Activated CD4-positive, alpha-beta memory T cell treated with anti-CD3 and anti-CD28 coated beads, Interleukin-2, amount 10 ng/mL, durations not matched to agents 7 days and 5 days (primary cell): ENCODE measurements around the gene HTR1D. TPM values are rescaled to one million over a fixed set of nuclear protein-coding genes. Genes with fewer than 3 reads are reported as not detected.

Source experiments
- CTCF ChIA-PET: fragments of 350-600 bp; sonication (Branson Sonifier 250); formaldehyde crosslinking; loops from one replicate; lab custom pipeline; 2021; ENCODE audit warnings: antibody characterized with exemption, inconsistent platforms; lab: Charles Lee
- POLR2A ChIA-PET: fragments of 350-600 bp; sonication (Branson Sonifier 250); formaldehyde crosslinking; loops from one replicate; lab custom pipeline; 2021; ENCODE audit warnings: antibody characterized with exemption; lab: Charles Lee
- DNase-seq: peaks from one replicate; pipeline ENCODE4 v3.0.0-alpha.2; 2020
- H3K27ac Mint-ChIP-seq: one replicate; pipeline ENCODE4 v1.8.0; 2021; ENCODE audit warnings: mild to moderate bottlenecking, mixed read lengths
- H3K27me3 Mint-ChIP-seq: one replicate; pipeline ENCODE4 v1.8.0; 2021; ENCODE audit warnings: mixed read lengths
- H3K36me3 Mint-ChIP-seq: one replicate; pipeline ENCODE4 v1.8.0; 2021; ENCODE audit warnings: low read depth, mixed read lengths
- H3K4me1 Mint-ChIP-seq: one replicate; pipeline ENCODE4 v1.8.0; 2021; ENCODE audit warnings: mixed read lengths
- H3K4me3 Mint-ChIP-seq: one replicate; pipeline ENCODE4 v1.8.0; 2021; ENCODE audit warnings: mild to moderate bottlenecking, mixed read lengths
- H3K9me3 Mint-ChIP-seq: one replicate; pipeline ENCODE4 v1.8.0; 2021; ENCODE audit warnings: mixed read lengths
- total RNA-seq, 2 experiments: library from RNA; stranded (reverse); gene quantifications; one replicate each; pipeline ENCODE4 v1.2.3, GENCODE V29; 2021

Gene HTR1D
- total RNA-seq, 2 experiments from 2014 or later: not detected

- ChIA-PET CTCF (no interaction called here), POLR2A (interaction anchor here (1.1 kb wide), 1 partner anchor 9 kb away, joined by 3 read pairs; no protein-coding TSS in a partner anchor)
- Mint-ChIP-seq H3K4me3 (no peak overlapping the region), H3K4me1 (no peaks in the 10 kb centered on the region), H3K27me3 (no peaks in the 10 kb centered on the region), H3K9me3 (no peaks in the 10 kb centered on the region), H3K36me3 (peaks cover 3% of the 10 kb centered on the region), H3K27ac (no peak overlapping the region)
- DNase-seq: no peak
These were observed 60.4 kb downstream of the HTR1D start for GRCh38 chr1:23156940-23157339.

- Mint-ChIP-seq H3K36me3 (peaks cover 4% of the 10 kb centered on the region), H3K27ac (no peak overlapping the region), H3K4me1 (peaks cover 12% of the 10 kb centered on the region), H3K27me3 (no peaks in the 10 kb centered on the region), H3K9me3 (no peaks in the 10 kb centered on the region), H3K4me3 (no peak overlapping the region)
- ChIA-PET CTCF (interaction anchor here (1.5 kb wide), 1 partner anchor 54 kb away, joined by 3 read pairs; no protein-coding TSS in a partner anchor), POLR2A (no interaction called here)
- no peak for DNase-seq
These were observed 64.2 kb downstream of the HTR1D start for GRCh38 chr1:23152966-23153684.

GRCh38 chr1:23150742-23151141 is 66.6 kb downstream of the HTR1D start:
- POLR2A ChIA-PET: interaction anchor here (0.7 to 1.5 kb wide), 2 partner anchors 16 to 17 kb away, joined by 4 read pairs; no protein-coding TSS in a partner anchor

GRCh38 chr1:23150125-23150524 is 67.2 kb downstream of the HTR1D start:
- no peak overlapping the region for H3K27ac Mint-ChIP-seq
- peaks cover 18% of the 10 kb centered on the region for H3K4me1 Mint-ChIP-seq
- no peak for DNase-seq
- H3K27me3 Mint-ChIP-seq: no peaks in the 10 kb centered on the region
- POLR2A ChIA-PET: interaction anchor here (0.7 to 1.5 kb wide), 2 partner anchors 17 to 18 kb away, joined by 4 read pairs; no protein-coding TSS in a partner anchor
- H3K4me3 Mint-ChIP-seq: no peak overlapping the region
- CTCF ChIA-PET: interaction anchor here (1.8 kb wide), 1 partner anchor 34 kb away, joined by 5 read pairs; no protein-coding TSS in a partner anchor
- H3K36me3 Mint-ChIP-seq: peaks cover 9% of the 10 kb centered on the region
- H3K9me3 Mint-ChIP-seq: no peaks in the 10 kb centered on the region

More at GRCh38 chr1:23150742-23151141, 66.6 kb downstream of the HTR1D start:
- Mint-ChIP-seq H3K27ac (no peak overlapping the region), H3K27me3 (no peaks in the 10 kb centered on the region), H3K36me3 (peaks cover 9% of the 10 kb centered on the region), H3K4me1 (peaks cover 18% of the 10 kb centered on the region), H3K4me3 (no peak overlapping the region), H3K9me3 (no peaks in the 10 kb centered on the region)
- CTCF ChIA-PET: interaction anchor here (1.8 kb wide), 1 partner anchor 34 kb away, joined by 5 read pairs; no protein-coding TSS in a partner anchor
- DNase-seq: no peak

DNA sequence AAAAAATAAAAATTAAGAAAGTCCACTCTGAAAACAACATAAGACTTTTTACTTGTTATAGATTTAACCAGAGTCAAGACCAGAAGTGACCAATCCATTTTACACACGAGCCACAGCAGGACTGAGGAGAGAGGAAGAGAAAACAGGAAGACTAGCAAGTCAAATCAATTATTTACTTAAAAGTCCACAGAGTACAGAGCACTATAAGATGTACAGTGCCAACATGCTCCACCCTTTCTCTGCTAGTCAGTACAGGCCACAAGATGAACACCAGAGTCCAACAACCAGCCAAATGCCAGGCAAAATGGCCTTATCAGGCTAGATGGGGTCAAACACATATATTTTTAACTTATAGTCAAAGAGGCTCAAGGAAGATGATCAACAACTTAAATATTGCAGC is 68.2 kb downstream of the HTR1D start:
- POLR2A ChIA-PET: no interaction called here
- CTCF ChIA-PET: no interaction called here
- Mint-ChIP-seq H3K4me3 (no peak overlapping the region), H3K27me3 (no peaks in the 10 kb centered on the region), H3K27ac (no peak overlapping the region), H3K36me3 (peaks cover 9% of the 10 kb centered on the region), H3K4me1 (peaks cover 18% of the 10 kb centered on the region), H3K9me3 (no peaks in the 10 kb centered on the region)
- DNase-seq: no peak

GRCh38 chr1:23148084-23148483 is 69.2 kb downstream of the HTR1D start:
- Mint-ChIP-seq H3K27ac (peak overlapping the region; percentile 37), H3K9me3 (no peaks in the 10 kb centered on the region)

More at GRCh38 chr1:23148084-23148483, 69.2 kb downstream of the HTR1D start:
- POLR2A ChIA-PET: interaction anchor here (0.7 to 1.8 kb wide), 5 partner anchors 9 to 37 kb away, joined by 3 to 7 read pairs (median 3); no protein-coding TSS in a partner anchor
- Mint-ChIP-seq H3K36me3 (peaks cover 9% of the 10 kb centered on the region), H3K27me3 (no peaks in the 10 kb centered on the region), H3K4me3 (no peak overlapping the region), H3K4me1 (peaks cover 18% of the 10 kb centered on the region)
- no peak for DNase-seq
- CTCF ChIA-PET: interaction anchor here (1.1 to 1.8 kb wide), 4 partner anchors 13 to 50 kb away, joined by 3 to 4 read pairs (median 3); no protein-coding TSS in a partner anchor

Other genes starting within 250 kb of the HTR1D start
- not detected for gene LACTBL1, start 244.6 kb downstream of the HTR1D start, total RNA-seq
- not detected for gene TEX46, start 201.7 kb downstream of the HTR1D start, total RNA-seq
- gene KDM1A, start 198.0 kb downstream of the HTR1D start, total RNA-seq: 10 to 100 TPM; 50.6 to 51.6 TPM
- gene LUZP1, start 48.6 kb downstream of the HTR1D start, total RNA-seq: 10 to 100 TPM; 19.4 to 21.8 TPM
- gene HNRNPR, start 126.8 kb upstream of the HTR1D start, total RNA-seq: 100 to 1,000 TPM; 175 to 179 TPM
- 1 to 10 TPM; 6.1 to 6.8 TPM for gene ZNF436, start 152.3 kb upstream of the HTR1D start, total RNA-seq
- gene TCEA3, start 207.2 kb upstream of the HTR1D start, total RNA-seq: 1 to 10 TPM; 1.2 to 1.7 TPM